ENCODE data around the gene ANKRD27.

DNA sequence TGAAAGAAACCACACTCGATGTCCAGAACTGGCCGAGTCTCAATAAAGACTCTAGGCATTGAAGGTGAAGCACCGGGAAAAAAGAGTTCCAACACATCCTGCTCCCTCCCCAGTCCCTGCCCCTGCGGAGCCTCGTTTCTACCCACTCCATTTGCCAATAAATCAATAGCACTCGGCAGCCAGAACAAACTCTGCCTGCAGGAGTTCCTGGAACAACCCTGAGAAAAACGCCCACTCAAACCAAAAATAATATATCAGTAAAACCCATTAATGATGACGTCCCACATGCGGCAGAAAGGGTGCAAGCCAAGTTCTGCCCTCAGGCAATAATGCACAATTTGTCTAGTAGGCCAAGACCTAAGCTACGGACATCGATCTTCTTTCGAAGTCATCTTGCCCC is 53.0 kb downstream of the ANKRD27 start:
- TF ChIP-seq POLR2A (IDR thresholded peaks at IDR 0.05), result no peak
- TF ChIP-seq CTCF (IDR thresholded peaks at IDR 0.05), result no peak
